Measurements from ENCODE around the gene PPP1R13L. TPM values are rescaled to one million over a fixed set of nuclear protein-coding genes. Genes with fewer than 3 reads are reported as not detected.
A peak's percentile ranks its signal among the peaks of the same experiment; 100 is the strongest.

The PPP1R13L gene, protein sequence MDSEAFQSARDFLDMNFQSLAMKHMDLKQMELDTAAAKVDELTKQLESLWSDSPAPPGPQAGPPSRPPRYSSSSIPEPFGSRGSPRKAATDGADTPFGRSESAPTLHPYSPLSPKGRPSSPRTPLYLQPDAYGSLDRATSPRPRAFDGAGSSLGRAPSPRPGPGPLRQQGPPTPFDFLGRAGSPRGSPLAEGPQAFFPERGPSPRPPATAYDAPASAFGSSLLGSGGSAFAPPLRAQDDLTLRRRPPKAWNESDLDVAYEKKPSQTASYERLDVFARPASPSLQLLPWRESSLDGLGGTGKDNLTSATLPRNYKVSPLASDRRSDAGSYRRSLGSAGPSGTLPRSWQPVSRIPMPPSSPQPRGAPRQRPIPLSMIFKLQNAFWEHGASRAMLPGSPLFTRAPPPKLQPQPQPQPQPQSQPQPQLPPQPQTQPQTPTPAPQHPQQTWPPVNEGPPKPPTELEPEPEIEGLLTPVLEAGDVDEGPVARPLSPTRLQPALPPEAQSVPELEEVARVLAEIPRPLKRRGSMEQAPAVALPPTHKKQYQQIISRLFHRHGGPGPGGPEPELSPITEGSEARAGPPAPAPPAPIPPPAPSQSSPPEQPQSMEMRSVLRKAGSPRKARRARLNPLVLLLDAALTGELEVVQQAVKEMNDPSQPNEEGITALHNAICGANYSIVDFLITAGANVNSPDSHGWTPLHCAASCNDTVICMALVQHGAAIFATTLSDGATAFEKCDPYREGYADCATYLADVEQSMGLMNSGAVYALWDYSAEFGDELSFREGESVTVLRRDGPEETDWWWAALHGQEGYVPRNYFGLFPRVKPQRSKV
- total RNA-seq = 6.9 and 8.5 TPM in 2 replicates

DNA sequence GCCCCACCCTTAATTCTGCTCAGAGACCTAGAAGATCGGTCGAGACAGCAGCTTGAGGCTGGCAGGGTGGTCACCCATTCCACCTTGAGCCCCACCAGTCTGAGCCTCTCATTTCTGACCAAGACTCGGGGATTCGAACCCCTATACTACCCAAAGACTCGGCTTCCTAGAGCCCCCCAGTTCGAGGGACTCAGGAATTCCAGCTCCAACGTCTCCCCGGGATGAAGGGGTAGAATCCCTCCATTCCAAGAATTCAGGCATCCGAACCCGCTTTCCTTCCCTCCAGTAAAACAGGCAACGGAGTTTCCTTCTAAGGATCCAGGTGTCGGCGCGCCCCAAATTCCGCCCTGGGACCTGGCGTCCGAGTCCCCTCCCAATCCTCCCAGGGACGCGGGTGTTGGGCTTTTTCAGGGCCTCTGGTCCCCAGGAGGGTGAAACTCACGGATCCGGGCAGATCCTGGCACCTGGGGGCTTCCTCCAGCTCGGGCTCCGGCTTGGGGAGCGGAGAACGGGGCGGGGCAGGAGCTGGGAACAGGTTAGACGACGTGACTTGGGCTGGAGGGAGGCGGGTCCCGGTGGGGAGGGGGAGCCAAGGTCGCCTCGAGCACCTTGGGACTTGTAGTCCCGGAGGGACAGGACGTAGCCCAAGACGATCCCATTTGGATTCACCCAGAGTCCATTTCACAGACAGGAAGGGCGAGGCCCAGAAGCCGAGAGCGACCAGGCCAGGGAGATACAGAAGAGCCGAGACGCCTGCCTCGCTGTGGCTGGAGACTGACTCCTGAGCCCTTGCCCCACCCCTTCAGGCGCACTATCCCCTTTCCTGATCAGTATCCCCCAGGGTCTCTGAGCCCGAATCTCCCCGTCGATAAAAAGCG is at the start of gene PPP1R13L:
TSS of gene PPP1R13L (minus strand) at position 513 of the 878 bp plus-strand sequence. CDS start 6,751 bp downstream, outside the sequence.
- Histone ChIP-seq H3K4me2 (ENCODE audit: insufficient read depth, low read length) (peak within 1 kb of the TSS; percentile 83), H3K27ac (ENCODE audit: low read depth, low read length) (peak within 1 kb of the TSS; percentile 98), H3K9me3 (ENCODE audit: low read depth, low read length) (no peaks in the 10 kb centered on the region), H3K4me3 (ENCODE audit: insufficient read depth, low read length) (peak within 1 kb of the TSS; percentile 88), H3K36me3 (ENCODE audit: insufficient read depth, low read length) (peaks cover 11% of the 10 kb centered on the region), H3K27me3 (ENCODE audit: insufficient read depth, low read length) (no peaks in the 10 kb centered on the region), H2AFZ (ENCODE audit: low read length) (peak within 1 kb of the TSS; percentile 58), H3K79me2 (ENCODE audit: insufficient read depth, low read length) (peaks cover 16% of the 10 kb centered on the region), H3K4me1 (ENCODE audit: insufficient read depth, low read length) (peaks cover 24% of the 10 kb centered on the region), H4K20me1 (ENCODE audit: insufficient read depth, low read length) (no peaks in the 10 kb centered on the region)
- peak; percentile 68 for DNase-seq (ENCODE audit: insufficient read length, low spot score, missing footprints)
- no peak for TF ChIP-seq CTCF (IDR thresholded peaks at IDR 0.05; ENCODE audit: extremely low read depth, low read depth, low read length)

DNA sequence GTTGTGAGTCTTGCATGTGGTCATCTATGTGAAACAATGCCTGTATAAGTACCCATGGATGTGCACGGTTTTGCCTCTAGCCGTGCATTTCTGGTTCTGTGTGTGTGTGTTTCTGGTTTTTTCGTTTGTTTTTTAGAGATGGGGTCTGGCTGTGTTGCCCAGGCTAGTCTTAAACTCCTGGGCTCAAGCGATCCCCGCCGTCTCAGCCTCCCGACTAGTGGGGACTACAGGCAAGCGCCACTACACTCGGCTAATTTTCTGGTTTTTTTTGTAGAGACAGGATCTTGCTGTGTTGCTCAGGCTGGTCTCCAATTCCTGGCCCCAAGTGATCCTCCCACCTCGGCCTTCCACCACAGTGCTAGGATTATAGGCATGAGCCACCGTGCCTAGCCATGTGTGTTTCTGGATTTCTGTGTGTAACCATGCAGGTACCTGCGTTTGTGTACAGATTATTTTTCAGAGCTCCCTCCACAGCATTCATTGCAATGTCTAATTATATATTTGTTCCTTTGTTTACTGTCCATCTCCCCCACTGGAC is 47.0 kb upstream of the PPP1R13L start:
- Histone ChIP-seq H4K20me1 (ENCODE audit: insufficient read depth, low read length) (no peaks in the 10 kb centered on the region), H3K4me2 (ENCODE audit: insufficient read depth, low read length) (peak overlapping the region; percentile 76), H3K27me3 (ENCODE audit: insufficient read depth, low read length) (no peaks in the 10 kb centered on the region), H3K4me1 (ENCODE audit: insufficient read depth, low read length) (peaks cover 39% of the 10 kb centered on the region), H3K9me3 (ENCODE audit: low read depth, low read length) (no peaks in the 10 kb centered on the region), H2AFZ (ENCODE audit: low read length) (no peak overlapping the region), H3K4me3 (ENCODE audit: insufficient read depth, low read length) (peak overlapping the region; percentile 83), H3K27ac (ENCODE audit: low read depth, low read length) (peak overlapping the region; percentile 91), H3K36me3 (ENCODE audit: insufficient read depth, low read length) (no peaks in the 10 kb centered on the region), H3K79me2 (ENCODE audit: insufficient read depth, low read length) (peaks cover 12% of the 10 kb centered on the region)
- TF ChIP-seq CTCF (IDR thresholded peaks at IDR 0.05; ENCODE audit: extremely low read depth, low read depth, low read length) = no peak
- DNase-seq (ENCODE audit: insufficient read length, low spot score, missing footprints) = no peak

GRCh38 chr19:45451131-45451849 is 46.4 kb upstream of the PPP1R13L start:
- peaks cover 12% of the 10 kb centered on the region for H3K79me2 ChIP-seq (ENCODE audit: insufficient read depth, low read length)
- TF ChIP-seq CTCF (IDR thresholded peaks at IDR 0.05; ENCODE audit: extremely low read depth, low read depth, low read length) = no peak
- no peak overlapping the region for H2AFZ ChIP-seq (ENCODE audit: low read length)

More at GRCh38 chr19:45451131-45451849, 46.4 kb upstream of the PPP1R13L start:
- Histone ChIP-seq H3K4me3 (ENCODE audit: insufficient read depth, low read length) (peak overlapping the region; percentile 83), H3K4me2 (ENCODE audit: insufficient read depth, low read length) (peak overlapping the region; percentile 76), H3K27me3 (ENCODE audit: insufficient read depth, low read length) (no peaks in the 10 kb centered on the region), H3K36me3 (ENCODE audit: insufficient read depth, low read length) (no peaks in the 10 kb centered on the region), H4K20me1 (ENCODE audit: insufficient read depth, low read length) (no peaks in the 10 kb centered on the region), H3K27ac (ENCODE audit: low read depth, low read length) (peak overlapping the region; percentile 91), H3K9me3 (ENCODE audit: low read depth, low read length) (no peaks in the 10 kb centered on the region), H3K4me1 (ENCODE audit: insufficient read depth, low read length) (peaks cover 35% of the 10 kb centered on the region)
- DNase-seq (ENCODE audit: insufficient read length, low spot score, missing footprints) = peak; percentile 93
